Hematopoietic multipotent progenitor cell treated with erythropoietin and hydrocortisone succinate and interleukin-3 and kit ligand, for 15 days (in vitro differentiated cells): ENCODE results near the gene ADPGK.

ENCODE experiments used
- DNase-seq: peaks from one replicate; pipeline ENCODE4 v3.0.0-alpha.2; 2015; ENCODE audit warnings: low spot score

ADPGK gene

GRCh38 chr15:72790302-72790910, 6.8 kb upstream of the ADPGK start:
- DNase-seq: no peak

GRCh38 chr15:72787526-72787925, 4.0 kb upstream of the ADPGK start:
- DNase-seq: no peak

GRCh38 chr15:72786676-72787345, 3.3 kb upstream of the ADPGK start:
- DNase-seq: no peak

GRCh38 chr15:72786242-72786641, 2.7 kb upstream of the ADPGK start:
- DNase-seq: no peak

- no peak for DNase-seq
Measured at GRCh38 chr15:72785841-72786240, 2.3 kb upstream of the ADPGK start.

- DNase-seq: no peak
Measured at GRCh38 chr15:72785432-72785831, 1.9 kb upstream of the ADPGK start.

- no peak for DNase-seq
Measured at GRCh38 chr15:72784456-72784876, 908 bp upstream of the ADPGK start.

GRCh38 chr15:72783004-72783639, 436 bp downstream of the ADPGK start:
- no peak for DNase-seq

- peak; percentile 41 for DNase-seq
Measured at GRCh38 chr15:72782274-72783003, 1.1 kb downstream of the ADPGK start.

- DNase-seq: no peak
Measured at GRCh38 chr15:72781631-72782030, 1.9 kb downstream of the ADPGK start.

- no peak for DNase-seq
Measured at GRCh38 chr15:72778796-72779195, 4.8 kb downstream of the ADPGK start.

- DNase-seq: no peak
Measured at GRCh38 chr15:72774696-72775383, 8.7 kb downstream of the ADPGK start.

GRCh38 chr15:72771329-72771725, 12.2 kb downstream of the ADPGK start:
- no peak for DNase-seq

GRCh38 chr15:72770673-72771328, 12.8 kb downstream of the ADPGK start:
- no peak for DNase-seq

GRCh38 chr15:72766780-72767179, 16.8 kb downstream of the ADPGK start:
- DNase-seq: no peak

GRCh38 chr15:72766025-72766424, 17.5 kb downstream of the ADPGK start:
- DNase-seq: no peak

- DNase-seq: no peak
Measured at GRCh38 chr15:72764656-72765055, 18.9 kb downstream of the ADPGK start.

- no peak for DNase-seq
Measured at GRCh38 chr15:72760590-72761260, 22.8 kb downstream of the ADPGK start.

GRCh38 chr15:72758182-72758581, 25.4 kb downstream of the ADPGK start:
- no peak for DNase-seq

GRCh38 chr15:72754096-72754495, 29.5 kb downstream of the ADPGK start:
- no peak for DNase-seq
